B cell (primary cell): ENCODE data around the gene NPY1R. TPM values are rescaled to one million over a fixed set of nuclear protein-coding genes. Genes with fewer than 3 reads are reported as not detected.

Source experiments
- ATAC-seq: fragments of 200-7000 bp; cut with Tn5 transposase; one replicate; pipeline ENCODE4 v1.10.0; 2021; ENCODE audit warnings: low read depth, mild to moderate bottlenecking, moderate number of reproducible peaks, moderate library complexity
- CTCF ChIA-PET: fragments of 350-600 bp; sonication (Branson Sonifier 250); formaldehyde crosslinking; loops from one replicate; lab custom pipeline; 2021; ENCODE audit warnings: antibody characterized with exemption, inconsistent platforms; lab: Charles Lee
- POLR2A ChIA-PET: fragments of 350-600 bp; sonication (Branson Sonifier 250); formaldehyde crosslinking; loops from one replicate; lab custom pipeline; 2021; ENCODE audit warnings: antibody characterized with exemption; lab: Charles Lee
- DNase-seq: peaks from one replicate; pipeline ENCODE4 v3.0.0; 2013
- H2AFZ ChIP-seq: 2 replicates; pipeline ENCODE4 v1.6.1; 2012; ENCODE audit warnings: mild to moderate bottlenecking, low read depth, low read length; ENCODE audit not compliant: insufficient read depth, poor library complexity, severe bottlenecking
- H3K27ac ChIP-seq, 2 donors: 1 replicate in 1 of 2; 2 replicates in 1 of 2; pipeline ENCODE4 v1.5.1; 2012 to 2013; ENCODE audit warnings: low read length in 2 of 2, mild to moderate bottlenecking in 2 of 2, moderate library complexity in 1 of 2
- H3K27me3 ChIP-seq, 4 experiments: fragments of 200-600 bp in 1 of 4; sonication (generic) in 1 of 4; replicated peaks in 1 of 4; 1 replicate in 2 of 4; 2 replicates in 2 of 4; pipeline versions ENCODE4 v1.6.1 to v1.7.0; 2013 to 2016; ENCODE audit warnings: low read length in 3 of 4, mild to moderate bottlenecking in 2 of 4, mixed read lengths in 1 of 4, moderate library complexity in 1 of 4; ENCODE audit not compliant: insufficient read depth in 4 of 4, control insufficient read depth in 3 of 4; ENCODE audit errors: control extremely low read depth in 1 of 4
- H3K36me3 ChIP-seq, 2 experiments: replicated peaks in 1 of 2; 1 replicate in 1 of 2; 2 replicates in 1 of 2; pipeline versions ENCODE4 v1.6.1 to v1.7.1; 2013; ENCODE audit warnings: low read length in 1 of 2; ENCODE audit not compliant: insufficient read depth in 2 of 2, control insufficient read depth in 1 of 2; ENCODE audit errors: control extremely low read depth in 1 of 2, extremely low read depth in 1 of 2
- H3K4me1 ChIP-seq, 2 donors: fragments of 200-600 bp in 1 of 2; sonication (generic) in 1 of 2; 1 replicate in 1 of 2; 2 replicates in 1 of 2; pipeline versions ENCODE4 v1.5.1 to v1.6.1; 2013 to 2017; ENCODE audit warnings: low read length in 2 of 2; ENCODE audit not compliant: control insufficient read depth in 2 of 2, insufficient read depth in 2 of 2
- H3K4me2 ChIP-seq: replicated peaks from 2 replicates; pipeline ENCODE3; 2012; ENCODE audit warnings: mild to moderate bottlenecking, low read depth, low read length; ENCODE audit not compliant: poor library complexity, severe bottlenecking
- H3K4me3 ChIP-seq, 5 experiments: fragments of 200-600 bp in 1 of 5; sonication (generic) in 1 of 5; 1 replicate in 3 of 5; 2 replicates in 2 of 5; pipeline versions ENCODE4 v1.5.1 to v1.7.0; 2011 to 2016; ENCODE audit warnings: low read length in 4 of 5, mild to moderate bottlenecking in 4 of 5, low read depth in 2 of 5, control low read depth in 1 of 5, moderate library complexity in 1 of 5; ENCODE audit not compliant: insufficient read depth in 1 of 5; ENCODE audit errors: control extremely low read depth in 1 of 5, extremely low read depth in 1 of 5
- H3K79me2 ChIP-seq: fragments of 200-600 bp; sonication (generic); one replicate; pipeline ENCODE4 v1.6.0; 2016; ENCODE audit warnings: low read length; ENCODE audit not compliant: control insufficient read depth, insufficient read depth
- H3K9ac ChIP-seq: fragments of 200-600 bp; sonication (generic); 2 replicates; pipeline ENCODE4 v1.6.1; 2017; ENCODE audit warnings: mild to moderate bottlenecking, low read length, moderate library complexity
- H3K9me3 ChIP-seq, 3 donors: one replicate each; pipeline versions ENCODE4 v1.6.1 to v1.7.1; 2013; ENCODE audit warnings: low read length in 2 of 3; ENCODE audit not compliant: control insufficient read depth in 2 of 3, insufficient read depth in 1 of 3; ENCODE audit errors: control extremely low read depth in 1 of 3
- H4K20me1 ChIP-seq: 2 replicates; pipeline ENCODE4 v1.6.0; 2012; ENCODE audit warnings: mild to moderate bottlenecking, low read length; ENCODE audit not compliant: insufficient read depth, control insufficient read depth, poor library complexity, severe bottlenecking
- H3K27ac Mint-ChIP-seq: one replicate; pipeline ENCODE4 v1.8.0; 2021; ENCODE audit warnings: mixed read lengths
- H3K27me3 Mint-ChIP-seq: one replicate; pipeline ENCODE4 v1.8.0; 2021; ENCODE audit warnings: mixed read lengths
- H3K4me1 Mint-ChIP-seq: one replicate; pipeline ENCODE4 v1.8.0; 2021; ENCODE audit warnings: mixed read lengths
- H3K4me3 Mint-ChIP-seq: one replicate; pipeline ENCODE4 v1.8.0; 2021; ENCODE audit warnings: mixed read lengths
- H3K9me3 Mint-ChIP-seq: one replicate; pipeline ENCODE4 v1.8.0; 2022; ENCODE audit warnings: mixed read lengths; ENCODE audit not compliant: insufficient read depth
- EZH2 ChIP-seq: IDR thresholded peaks from 2 replicates; pipeline ENCODE4 v1.6.1; 2012; ENCODE audit warnings: borderline replicate concordance, low read depth, mild to moderate bottlenecking, moderate library complexity, low read length; ENCODE audit not compliant: insufficient read depth, poor library complexity, severe bottlenecking
- WGBS: methylation state at CpG from one replicate; pipeline ENCODE4 v1.1.5; 2013; ENCODE audit warnings: missing lambda C conversion rate; ENCODE audit not compliant: insufficient coverage; 5-methylcytosine and 5-hydroxymethylcytosine counted together
- intact Hi-C: fragments of 100-400 bp; cut with micrococcal nuclease; formaldehyde crosslinking; loops from one replicate; pipeline ENCODE4 v1.10.0; 2022
- polyA minus RNA-seq: library from RNA; depleted of rRNA, polyadenylated mRNA; stranded (reverse); fragments of >200 nt; gene quantifications from 2 replicates; pipeline ENCODE4 v1.2.3, GENCODE V29; 2012
- polyA plus RNA-seq: library from polyadenylated mRNA; depleted of rRNA; stranded (reverse); fragments of >200 nt; gene quantifications from 2 replicates; pipeline ENCODE4 v1.2.3, GENCODE V29; 2012
- total RNA-seq, 2 donors: library from RNA; stranded (reverse); fragments of 120-200 nt in 1 of 2; gene quantifications; 1 replicate in 1 of 2; 2 replicates in 1 of 2; pipeline versions ENCODE4 v1.2.3 to v1.2.4, GENCODE V29; 2013 to 2022
- TF ChIP-seq, protein P1 (sequence below): fragments of 200-600 bp; IDR thresholded peaks from one replicate; pipeline ENCODE4 v1.8.0; 2022; ENCODE audit warnings: antibody characterized with exemption, mild to moderate bottlenecking

The NPY1R gene
- total RNA-seq: not detected in 2 replicates
- 0.07 TPM for total RNA-seq (2013)
- polyA plus RNA-seq: not detected in 2 replicates
- not detected in 2 replicates for polyA minus RNA-seq

DNA sequence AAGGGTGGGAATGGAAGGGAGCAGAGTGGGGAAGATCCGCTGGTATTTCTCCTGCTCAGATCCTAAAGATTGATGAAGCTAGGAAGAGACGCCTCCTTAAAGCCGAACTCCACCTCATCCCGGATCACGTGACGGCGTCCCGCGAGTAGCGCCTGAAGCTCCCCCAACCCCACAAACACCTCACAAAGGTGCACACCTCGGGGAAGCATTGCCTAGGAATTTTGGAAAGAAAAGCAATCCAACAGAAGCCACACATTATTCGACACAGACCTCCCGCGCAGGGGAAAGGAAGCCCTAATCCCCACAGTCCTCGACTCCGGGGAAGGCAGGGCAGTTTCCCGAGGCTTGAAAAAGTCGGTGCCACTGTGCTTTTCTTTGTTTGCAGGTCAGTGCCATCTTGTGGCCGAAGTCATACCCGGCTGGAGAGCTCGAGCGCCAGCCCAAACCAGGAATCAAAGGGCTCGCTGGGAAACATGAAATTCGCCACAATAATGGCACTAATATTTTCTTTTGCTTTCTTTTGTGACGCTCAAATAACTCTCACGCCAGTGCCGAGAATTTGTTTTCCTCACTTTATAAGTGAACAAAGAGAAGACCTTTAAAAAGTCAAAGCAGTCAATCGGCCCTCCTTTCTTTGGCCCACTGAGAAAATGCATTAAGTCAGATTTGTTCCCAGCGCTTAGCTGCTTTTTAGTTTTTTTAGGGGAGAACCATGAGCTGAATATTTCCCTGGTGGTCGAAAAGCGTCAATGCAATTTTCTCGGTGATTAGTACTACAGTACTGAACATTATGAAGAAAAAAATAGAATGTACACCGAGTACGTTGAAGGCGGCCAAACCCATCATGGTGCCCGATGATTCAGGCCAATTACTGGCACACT, at the start of gene NPY1R:
Gene NPY1R, minus strand, starts transcription at position 71 of the 881 bp plus-strand sequence. CDS start 6,042 bp downstream, outside the sequence.
- peak within 1 kb of the TSS; percentile 46 for H3K9ac ChIP-seq

More for the DNA sequence above, at the start of gene NPY1R:
- WGBS: 1% methylated on average over 27 of the region's 36 CpGs
- peak within 1 kb of the TSS; percentile 74 for H3K4me2 ChIP-seq
- intact Hi-C loops: loop anchor here (5.0 kb wide), 1 partner anchor 285 kb away; no protein-coding TSS in a partner anchor
- ATAC-seq (no peak), DNase-seq (peak; percentile 43)
- no peak within 1 kb of the TSS for H3K27ac ChIP-seq
- H3K4me3 Mint-ChIP-seq: peak within 1 kb of the TSS; percentile 78
- H4K20me1 ChIP-seq: no peaks in the 10 kb centered on the region
- TF ChIP-seq, protein P1, sequence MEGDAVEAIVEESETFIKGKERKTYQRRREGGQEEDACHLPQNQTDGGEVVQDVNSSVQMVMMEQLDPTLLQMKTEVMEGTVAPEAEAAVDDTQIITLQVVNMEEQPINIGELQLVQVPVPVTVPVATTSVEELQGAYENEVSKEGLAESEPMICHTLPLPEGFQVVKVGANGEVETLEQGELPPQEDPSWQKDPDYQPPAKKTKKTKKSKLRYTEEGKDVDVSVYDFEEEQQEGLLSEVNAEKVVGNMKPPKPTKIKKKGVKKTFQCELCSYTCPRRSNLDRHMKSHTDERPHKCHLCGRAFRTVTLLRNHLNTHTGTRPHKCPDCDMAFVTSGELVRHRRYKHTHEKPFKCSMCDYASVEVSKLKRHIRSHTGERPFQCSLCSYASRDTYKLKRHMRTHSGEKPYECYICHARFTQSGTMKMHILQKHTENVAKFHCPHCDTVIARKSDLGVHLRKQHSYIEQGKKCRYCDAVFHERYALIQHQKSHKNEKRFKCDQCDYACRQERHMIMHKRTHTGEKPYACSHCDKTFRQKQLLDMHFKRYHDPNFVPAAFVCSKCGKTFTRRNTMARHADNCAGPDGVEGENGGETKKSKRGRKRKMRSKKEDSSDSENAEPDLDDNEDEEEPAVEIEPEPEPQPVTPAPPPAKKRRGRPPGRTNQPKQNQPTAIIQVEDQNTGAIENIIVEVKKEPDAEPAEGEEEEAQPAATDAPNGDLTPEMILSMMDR: peak; percentile 38
- TF ChIP-seq EZH2: no peak
- peaks cover 14 to 21% of the 10 kb centered on the region in 2 donors for H3K4me1 ChIP-seq
- H3K9me3 ChIP-seq: peaks cover 0 to 4% (median 0%) of the 10 kb centered on the region in 3 donors
- H3K36me3 ChIP-seq: no peaks in the 10 kb centered on the region
- H3K27ac Mint-ChIP-seq: no peak within 1 kb of the TSS
- H3K4me3 ChIP-seq: peak within 1 kb of the TSS in 4 of 5 experiments; percentile 14 to 44 (median 26)
- POLR2A ChIA-PET: no interaction called here
- peak within 1 kb of the TSS; percentile 61 for H2AFZ ChIP-seq
- CTCF ChIA-PET: interaction anchor here (1.0 to 1.9 kb wide), 3 partner anchors 10 to 834 kb away, joined by 3 to 5 read pairs (median 3); no protein-coding TSS in a partner anchor
- H3K79me2 ChIP-seq: no peaks in the 10 kb centered on the region
- no peaks in the 10 kb centered on the region for H3K9me3 Mint-ChIP-seq
- H3K4me1 Mint-ChIP-seq: peaks cover 16% of the 10 kb centered on the region
- peaks cover 57% of the 10 kb centered on the region for H3K27me3 Mint-ChIP-seq
- H3K27me3 ChIP-seq: peaks cover 0 to 29% (median 17%) of the 10 kb centered on the region in 4 experiments
